Left lobe of liver (tissue), 2 donors: ENCODE data around the gene S100P. TPM values are rescaled to one million over a fixed set of nuclear protein-coding genes. Genes with fewer than 3 reads are reported as not detected.
"Not testable (repeated sequence)": the region's sequence is repeated elsewhere in the genome, so short reads cannot be mapped to it uniquely, and the experiment has no call there.

Source experiments
- ATAC-seq: fragments of 200-7000 bp; cut with Tn5 transposase; one replicate; pipeline ENCODE4 v1.9.1; 2020; ENCODE audit warnings: mild to moderate bottlenecking, moderate library complexity
- DNase-seq: peaks from one replicate; pipeline ENCODE4 v3.0.0-alpha.2; 2020; ENCODE audit warnings: low spot score
- total RNA-seq: library from RNA; stranded (reverse); gene quantifications from one replicate; pipeline ENCODE4 v1.2.1, GENCODE V29; 2021
- donor health status: DM: no; HTN: no; CAD: no; lungs with moderate emphysema.
- donor health status: DM: no; HTN: yes; CAD: no.

S100P gene
- total RNA-seq, 1 donor from 2014 or later: 2.3 TPM

DNA sequence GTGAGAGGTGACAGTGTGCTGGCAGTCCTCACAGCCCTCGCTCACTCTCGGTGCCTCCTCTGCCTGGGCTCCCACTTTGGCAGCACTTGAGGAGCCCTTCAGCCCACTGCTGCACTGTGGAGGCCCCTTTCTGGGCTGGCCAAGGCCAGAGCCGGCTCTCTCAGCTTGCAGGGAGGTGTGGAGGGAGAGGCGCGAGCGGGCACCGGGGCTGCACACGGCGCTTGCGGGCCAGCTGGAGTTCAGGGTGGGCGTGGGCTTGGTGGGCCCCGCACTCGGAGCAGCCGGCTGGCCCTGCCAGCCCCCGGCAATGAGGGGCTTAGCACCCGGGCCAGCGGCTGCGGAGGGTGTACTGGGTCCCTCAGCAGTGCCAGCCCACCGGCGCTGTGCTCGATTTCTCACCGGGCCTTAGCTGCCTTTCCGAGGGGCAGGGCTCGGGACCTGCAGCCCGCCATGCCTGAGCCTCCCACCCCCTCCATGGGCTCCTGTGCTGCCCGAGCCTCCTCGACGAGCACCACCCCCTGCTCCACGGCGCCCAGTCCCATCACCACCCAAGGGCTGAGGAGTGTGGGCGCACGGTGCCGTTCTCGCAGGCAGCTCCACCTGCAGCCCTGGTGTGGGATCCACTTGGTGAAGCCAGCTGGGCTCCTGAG, 21.0 kb upstream of the S100P start:
- not testable (repeated sequence) for DNase-seq, ATAC-seq

DNA sequence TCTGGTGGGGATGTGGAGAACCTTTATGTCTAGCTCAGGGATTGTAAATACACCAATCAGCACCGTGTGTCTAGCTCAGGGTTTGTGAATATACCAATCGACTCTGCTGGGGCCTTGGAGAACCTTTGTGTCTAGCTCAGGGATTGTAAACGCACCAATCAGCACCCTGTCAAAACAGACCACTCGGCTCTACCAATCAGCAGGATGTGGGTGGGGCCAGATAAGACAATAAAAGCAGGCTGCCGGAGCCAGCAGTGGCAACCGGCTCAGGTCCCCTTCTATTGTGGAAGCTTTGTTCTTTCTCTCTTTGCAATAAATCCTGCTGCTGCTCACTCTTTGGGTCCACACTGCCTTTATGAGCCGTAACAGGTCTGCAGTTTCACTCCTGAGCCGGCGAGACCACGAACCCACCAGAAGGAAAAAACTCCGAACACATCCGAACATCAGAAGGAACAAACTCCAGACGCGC, 20.5 kb upstream of the S100P start:
- peak; percentile 64 for DNase-seq

GRCh38 chr4:6673660-6674499, 19.8 kb upstream of the S100P start:
- ATAC-seq: peak; percentile 87
- DNase-seq: peak; percentile 96

More for the DNA sequence above, 20.5 kb upstream of the S100P start:
- peak; percentile 29 for ATAC-seq

- ATAC-seq: peak; percentile 64
- peak; percentile 61 for DNase-seq
Measured at GRCh38 chr4:6674500-6675149, 19.1 kb upstream of the S100P start.

GRCh38 chr4:6676722-6677558, 16.7 kb upstream of the S100P start:
- DNase-seq (no peak), ATAC-seq (no peak)

DNA sequence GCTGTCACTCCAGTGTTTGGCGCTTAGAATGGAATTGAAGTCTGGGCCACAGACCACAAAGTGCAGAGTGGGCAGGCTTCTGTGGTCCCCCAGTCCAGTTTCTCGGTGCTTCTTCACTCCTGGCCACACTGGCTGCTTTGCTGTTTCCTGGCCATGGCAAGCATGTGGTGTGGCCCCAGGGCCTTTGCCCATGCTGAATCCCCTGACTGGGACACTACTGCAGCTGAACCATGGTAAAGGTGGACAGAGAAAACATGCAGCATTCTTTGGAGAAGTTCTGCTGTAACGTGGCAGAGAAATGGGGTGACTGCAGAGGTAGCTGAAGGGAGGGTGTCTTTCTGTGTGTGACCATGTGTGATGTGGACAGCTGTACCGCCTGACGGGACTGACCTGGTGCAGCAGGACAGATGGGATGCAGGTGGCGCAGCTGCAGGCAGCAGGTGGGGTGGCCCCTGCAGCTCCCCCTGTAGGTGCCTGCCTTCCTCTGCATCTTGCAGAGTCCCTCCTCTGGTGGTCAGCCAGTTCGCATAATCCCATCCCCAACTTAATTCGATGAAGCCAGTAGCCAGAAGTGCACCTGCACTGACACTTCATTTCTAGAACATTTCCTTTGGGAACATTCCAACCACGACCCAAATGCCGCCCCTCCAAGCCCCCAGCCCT, 13.2 kb upstream of the S100P start:
- ATAC-seq: no peak
- DNase-seq: no peak

DNA sequence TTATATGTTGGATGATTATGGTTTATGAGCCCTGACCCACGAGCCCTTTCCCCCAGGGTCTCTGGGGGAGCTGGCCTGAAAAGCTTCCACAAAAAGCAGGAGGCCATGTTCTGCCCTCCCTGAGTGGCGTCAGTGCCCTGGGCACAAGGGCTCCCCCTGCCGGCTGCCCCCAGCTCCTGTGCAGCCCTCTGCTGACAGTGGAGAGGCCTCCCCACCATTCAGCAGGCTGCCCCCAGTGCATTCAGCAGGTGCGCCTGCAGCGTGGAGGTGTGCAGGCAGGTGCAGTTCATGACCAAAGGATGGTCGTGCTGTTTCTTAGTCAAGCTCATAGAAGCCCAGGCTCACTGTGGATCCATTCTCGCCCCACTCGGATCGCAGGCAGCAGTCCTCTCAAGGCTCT, 12.5 kb upstream of the S100P start:
- ATAC-seq: peak; percentile 65
- DNase-seq: no peak

- DNase-seq (no peak), ATAC-seq (no peak)
Measured at GRCh38 chr4:6682862-6683590, 10.7 kb upstream of the S100P start.

- ATAC-seq (no peak), DNase-seq (no peak)
Measured at GRCh38 chr4:6684656-6685055, 9.0 kb upstream of the S100P start.

- no peak for ATAC-seq
- no peak for DNase-seq
Measured at GRCh38 chr4:6686104-6686787, 7.4 kb upstream of the S100P start.

- ATAC-seq: no peak
- DNase-seq: no peak
Measured at GRCh38 chr4:6687947-6688878, 5.5 kb upstream of the S100P start.

DNA sequence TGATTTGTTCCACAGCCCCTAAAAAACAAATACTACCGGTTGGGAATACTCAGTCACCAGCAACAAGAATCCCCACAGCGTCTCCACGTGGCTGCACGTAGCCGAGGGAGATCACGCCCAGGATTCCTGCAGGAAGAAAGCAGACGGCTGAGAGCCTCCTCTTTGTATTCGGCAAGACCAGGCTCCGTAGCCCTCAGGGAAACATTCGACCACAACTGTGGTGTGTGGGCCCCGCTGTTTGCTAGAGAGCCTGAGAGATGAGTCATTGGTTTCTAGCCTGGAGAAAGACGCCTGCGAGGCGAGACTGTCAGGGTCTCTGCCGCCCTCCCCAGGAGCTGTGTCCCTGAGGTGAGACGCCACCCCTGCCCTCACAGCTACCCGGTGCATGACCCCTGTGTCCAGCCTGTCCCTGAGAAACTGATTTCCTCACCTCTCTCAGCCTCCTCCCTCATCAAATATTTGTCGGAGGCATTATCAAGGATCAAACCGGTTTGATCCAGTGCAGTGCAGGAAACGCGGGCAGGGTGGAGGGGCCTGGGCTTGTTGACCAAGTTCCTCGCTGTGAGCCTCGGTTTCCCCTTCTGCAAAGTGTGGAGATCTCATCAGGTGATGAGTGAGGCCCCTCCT, 4.7 kb upstream of the S100P start:
- ATAC-seq (peak; percentile 70), DNase-seq (peak; percentile 54)

GRCh38 chr4:6689506-6689960, 4.1 kb upstream of the S100P start:
- ATAC-seq (peak; percentile 90), DNase-seq (peak; percentile 63)

DNA sequence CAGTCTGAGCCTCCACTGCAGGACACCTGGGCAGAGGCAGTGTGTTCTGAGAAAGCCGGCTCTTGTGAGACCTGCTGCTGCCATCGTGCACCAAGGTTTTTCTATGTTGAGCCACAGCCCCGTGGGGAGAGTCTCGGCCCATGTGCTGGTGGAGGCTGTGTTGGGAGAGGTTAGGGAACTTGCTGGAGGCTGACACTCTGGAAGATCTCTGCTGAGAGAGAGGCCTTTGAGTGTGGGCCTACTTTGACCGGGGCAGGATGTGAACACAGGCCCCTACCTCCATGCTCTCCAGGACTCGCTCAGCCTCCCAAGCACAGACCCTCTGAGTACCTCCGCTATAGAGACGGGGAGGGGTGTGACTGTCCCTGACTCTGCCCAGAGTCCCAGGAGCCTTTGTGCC, 1.3 kb upstream of the S100P start:
- no peak for DNase-seq
- no peak for ATAC-seq

DNA sequence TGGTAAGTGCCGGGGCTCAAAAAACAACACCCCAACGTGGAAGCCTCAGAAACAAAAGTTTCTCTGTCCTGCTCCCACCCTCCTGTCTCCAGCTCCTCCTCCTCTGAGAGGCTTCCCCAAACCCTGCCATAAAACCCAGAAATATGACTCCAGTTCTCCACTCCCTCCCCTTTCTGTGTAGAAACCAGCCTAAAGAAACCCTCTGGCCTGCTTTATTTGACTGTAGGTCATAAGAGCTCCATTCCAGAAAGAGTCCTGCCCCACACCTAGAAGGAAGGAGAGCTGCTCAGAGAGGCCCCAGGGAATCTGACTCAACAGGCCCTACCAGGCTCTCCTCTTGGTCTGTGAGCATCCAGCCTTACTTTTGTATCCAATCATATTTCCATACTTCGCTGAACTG, 872 bp upstream of the S100P start:
- ATAC-seq (no peak), DNase-seq (no peak)

DNA sequence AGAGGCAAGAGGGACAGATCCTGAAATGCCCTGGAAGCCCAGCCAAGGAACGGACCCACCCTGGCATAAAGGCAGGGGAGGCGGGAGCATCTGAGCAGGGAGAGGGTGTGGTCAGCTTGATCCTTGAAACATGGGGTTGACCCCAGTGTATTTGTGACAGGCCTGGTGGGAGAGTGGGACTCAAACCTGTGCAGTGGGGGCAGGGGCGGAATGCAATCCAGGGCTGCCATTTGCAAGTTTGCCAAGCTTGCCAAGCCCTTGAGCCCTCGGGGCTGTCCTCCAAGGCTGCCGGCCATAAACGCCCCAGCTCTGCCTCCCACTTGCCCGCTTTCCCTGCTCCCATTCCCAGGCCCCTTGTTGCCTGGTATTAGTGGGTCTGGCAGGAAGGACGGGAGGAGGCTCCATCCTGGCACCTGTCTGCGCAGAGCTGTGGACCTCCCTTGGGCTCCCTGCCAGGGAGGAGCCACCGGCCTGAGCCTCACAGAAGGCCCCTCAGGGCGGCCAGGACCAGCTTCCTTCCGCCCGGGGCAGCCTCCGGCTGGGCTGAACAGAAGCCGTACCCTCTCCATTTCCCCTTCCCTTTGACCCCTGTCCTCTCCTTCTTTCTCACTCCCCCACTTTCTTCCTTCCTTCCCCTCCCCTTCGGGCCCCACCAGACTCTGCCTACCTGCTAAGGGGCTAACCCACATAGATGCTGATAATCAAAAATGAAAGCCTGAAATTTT, 661 bp downstream of the S100P start:
- no peak for DNase-seq
- no peak for ATAC-seq
